ENCODE data around the gene QSOX2.
A peak's percentile ranks its signal among the peaks of the same experiment; 100 is the strongest.
"Not testable (repeated sequence)": the region's sequence is repeated elsewhere in the genome, so short reads cannot be mapped to it uniquely, and the experiment has no call there.

Gene QSOX2

GRCh38 chr9:136281421-136282271 lies 36.0 kb upstream of the QSOX2 start:
- no peak for DNase-seq

GRCh38 chr9:136280535-136281315 lies 35.1 kb upstream of the QSOX2 start:
- no peak for DNase-seq

- no peak for DNase-seq
These were observed 33.9 kb upstream of the QSOX2 start for GRCh38 chr9:136279471-136279870.

- DNase-seq: no peak
These were observed 33.3 kb upstream of the QSOX2 start for GRCh38 chr9:136278894-136279293.

- DNase-seq: no peak
These were observed 32.6 kb upstream of the QSOX2 start for GRCh38 chr9:136278221-136278620.

GRCh38 chr9:136277746-136278145 lies 32.1 kb upstream of the QSOX2 start:
- no peak for DNase-seq

- no peak for DNase-seq
These were observed 31.1 kb upstream of the QSOX2 start for GRCh38 chr9:136276716-136277115.

GRCh38 chr9:136275655-136276429 lies 30.2 kb upstream of the QSOX2 start:
- DNase-seq: no peak

- DNase-seq: no peak
These were observed 29.4 kb upstream of the QSOX2 start for GRCh38 chr9:136274786-136275654.

GRCh38 chr9:136273921-136274785 lies 28.5 kb upstream of the QSOX2 start:
- no peak for DNase-seq

GRCh38 chr9:136273244-136273865 lies 27.7 kb upstream of the QSOX2 start:
- DNase-seq: no peak

- DNase-seq: no peak
These were observed 24.6 kb upstream of the QSOX2 start for GRCh38 chr9:136270173-136270705.

GRCh38 chr9:136268735-136269134 lies 23.1 kb upstream of the QSOX2 start:
- DNase-seq: no peak

- no peak for DNase-seq
These were observed 22.7 kb upstream of the QSOX2 start for GRCh38 chr9:136268318-136268717.

GRCh38 chr9:136267261-136268111 lies 21.9 kb upstream of the QSOX2 start:
- DNase-seq: peak; percentile 23 to 47

- not testable (repeated sequence) for DNase-seq
These were observed 21.0 kb upstream of the QSOX2 start for GRCh38 chr9:136266641-136267040.

- DNase-seq: no peak
These were observed 20.1 kb upstream of the QSOX2 start for GRCh38 chr9:136265561-136266355.
